ENCODE measurements around the gene CATSPER1.

The CATSPER1 gene

GRCh38 chr11:65977621-65978390, 48.5 kb downstream of the CATSPER1 start:
- Histone ChIP-seq H3K4me2 (ENCODE audit: low read length) (no peak overlapping the region), H3K36me3 (ENCODE audit: control insufficient read depth, insufficient read depth, low read length) (no peaks in the 10 kb centered on the region)

GRCh38 chr11:65976216-65977176, 49.8 kb downstream of the CATSPER1 start:
- H3K9me3 ChIP-seq (ENCODE audit: control insufficient read depth, low read length), result no peaks in the 10 kb centered on the region
- H3K79me2 ChIP-seq, result no peaks in the 10 kb centered on the region
- H3K4me3 ChIP-seq (ENCODE audit: low read depth, low read length), result no peak overlapping the region
- H3K4me1 ChIP-seq, result no peaks in the 10 kb centered on the region
- H3K27me3 ChIP-seq (ENCODE audit: control insufficient read depth, insufficient read depth, low read length), result no peaks in the 10 kb centered on the region
- no peak overlapping the region for H3K4me2 ChIP-seq (ENCODE audit: low read length)
- no peak overlapping the region for H3K9ac ChIP-seq
- no peak overlapping the region for H3K27ac ChIP-seq
- no peak overlapping the region for H2AFZ ChIP-seq
- TF ChIP-seq CTCF (IDR thresholded peaks at IDR 0.05), result no peak
- H3K36me3 ChIP-seq (ENCODE audit: control insufficient read depth, insufficient read depth, low read length), result no peaks in the 10 kb centered on the region

More at GRCh38 chr11:65977621-65978390, 48.5 kb downstream of the CATSPER1 start:
- Histone ChIP-seq H3K9me3 (ENCODE audit: control insufficient read depth, low read length) (no peaks in the 10 kb centered on the region), H3K4me3 (ENCODE audit: low read depth, low read length) (no peak overlapping the region), H3K79me2 (no peaks in the 10 kb centered on the region), H3K27me3 (ENCODE audit: control insufficient read depth, insufficient read depth, low read length) (no peaks in the 10 kb centered on the region), H3K4me1 (no peaks in the 10 kb centered on the region), H3K27ac (no peak overlapping the region), H3K9ac (no peak overlapping the region), H2AFZ (no peak overlapping the region)
- TF ChIP-seq CTCF (IDR thresholded peaks at IDR 0.05), result no peak

- Histone ChIP-seq H3K27me3 (ENCODE audit: control insufficient read depth, insufficient read depth, low read length) (no peaks in the 10 kb centered on the region), H3K36me3 (ENCODE audit: control insufficient read depth, insufficient read depth, low read length) (no peaks in the 10 kb centered on the region), H3K79me2 (no peaks in the 10 kb centered on the region), H3K4me3 (ENCODE audit: low read depth, low read length) (no peak overlapping the region), H3K4me1 (no peaks in the 10 kb centered on the region), H3K9ac (no peak overlapping the region), H3K27ac (no peak overlapping the region), H3K4me2 (ENCODE audit: low read length) (no peak overlapping the region), H3K9me3 (ENCODE audit: control insufficient read depth, low read length) (no peaks in the 10 kb centered on the region), H2AFZ (no peak overlapping the region)
- TF ChIP-seq CTCF (IDR thresholded peaks at IDR 0.05), result no peak
These were observed 50.5 kb downstream of the CATSPER1 start for GRCh38 chr11:65975771-65976170.

- Histone ChIP-seq H3K4me3 (ENCODE audit: low read depth, low read length) (no peak overlapping the region), H3K27me3 (ENCODE audit: control insufficient read depth, insufficient read depth, low read length) (no peaks in the 10 kb centered on the region), H3K9ac (no peak overlapping the region), H3K79me2 (no peaks in the 10 kb centered on the region), H3K9me3 (ENCODE audit: control insufficient read depth, low read length) (no peaks in the 10 kb centered on the region), H2AFZ (no peak overlapping the region), H3K4me2 (ENCODE audit: low read length) (no peak overlapping the region), H3K36me3 (ENCODE audit: control insufficient read depth, insufficient read depth, low read length) (no peaks in the 10 kb centered on the region), H3K4me1 (no peaks in the 10 kb centered on the region), H3K27ac (no peak overlapping the region)
- no peak for TF ChIP-seq CTCF (IDR thresholded peaks at IDR 0.05)
These were observed 52.7 kb downstream of the CATSPER1 start for GRCh38 chr11:65973439-65974110.
